Hematopoietic multipotent progenitor cell (in vitro differentiated cells): Measurements from ENCODE around the gene CMTM8. TPM values are rescaled to one million over a fixed set of nuclear protein-coding genes. Genes with fewer than 3 reads are reported as not detected.
A peak's percentile ranks its signal among the peaks of the same experiment; 100 is the strongest.

Source experiments
- DNase-seq, 3 donors: peaks; one replicate each; pipeline ENCODE4 v3.0.0-alpha.2; 2011 to 2015; ENCODE audit warnings: low read depth in 2 of 3, low spot score in 2 of 3
- total RNA-seq: library from RNA; depleted of rRNA; stranded (reverse); fragments of >200 nt; gene quantifications from one replicate; pipeline ENCODE4 v1.2.3, GENCODE V29; 2012

CMTM8 gene
- total RNA-seq, 1 donor: 2.2 TPM

DNA sequence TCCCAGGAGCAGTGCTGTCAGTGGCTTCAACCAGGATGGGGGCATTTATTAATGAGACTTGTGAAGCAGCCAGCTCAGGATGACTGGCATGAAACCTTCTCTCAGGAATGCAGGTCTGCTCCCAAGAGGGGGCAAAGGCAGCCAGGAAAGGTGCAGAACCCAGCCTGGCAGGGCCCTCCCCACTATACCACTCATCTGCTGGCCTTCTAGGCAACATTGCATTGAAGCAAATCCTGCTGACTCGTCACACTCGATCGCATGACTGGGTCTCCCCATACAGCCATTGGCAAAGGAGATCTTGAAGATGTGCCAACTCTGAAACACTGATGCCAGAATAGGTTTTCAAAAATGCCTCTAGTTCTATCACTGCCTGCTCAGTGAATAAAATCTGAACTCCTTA is 87.4 kb downstream of the CMTM8 start:
- DNase-seq: peak in 1 of 3 donors; percentile 20

- DNase-seq: no peak
These were observed 88.3 kb downstream of the CMTM8 start for GRCh38 chr3:32326795-32327194.

DNA sequence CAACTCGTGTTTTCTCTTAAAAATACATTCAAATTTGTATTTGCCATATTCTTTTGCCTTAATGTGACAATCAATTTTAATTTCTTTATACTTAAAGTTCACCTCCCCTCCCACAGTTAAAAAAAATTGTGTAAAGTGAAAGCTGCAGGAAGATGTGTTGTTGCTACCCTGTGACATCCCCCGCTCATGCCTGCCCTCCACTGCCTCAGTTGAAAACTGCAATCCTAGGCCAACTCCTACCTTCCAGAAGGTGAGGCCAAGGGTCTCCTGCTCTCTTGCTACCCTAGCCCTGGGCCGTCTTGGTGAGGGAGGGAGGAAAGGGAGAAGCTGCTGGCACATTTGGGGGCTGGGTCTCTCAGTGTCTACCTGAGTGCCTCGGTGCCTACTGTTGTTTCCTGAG is 96.2 kb downstream of the CMTM8 start:
- peak in 2 of 3 donors; percentile 37 to 65 for DNase-seq

- no peak for DNase-seq
These were observed 97.1 kb downstream of the CMTM8 start for GRCh38 chr3:32335365-32336112.

GRCh38 chr3:32336113-32336498 is 97.6 kb downstream of the CMTM8 start:
- no peak for DNase-seq

DNA sequence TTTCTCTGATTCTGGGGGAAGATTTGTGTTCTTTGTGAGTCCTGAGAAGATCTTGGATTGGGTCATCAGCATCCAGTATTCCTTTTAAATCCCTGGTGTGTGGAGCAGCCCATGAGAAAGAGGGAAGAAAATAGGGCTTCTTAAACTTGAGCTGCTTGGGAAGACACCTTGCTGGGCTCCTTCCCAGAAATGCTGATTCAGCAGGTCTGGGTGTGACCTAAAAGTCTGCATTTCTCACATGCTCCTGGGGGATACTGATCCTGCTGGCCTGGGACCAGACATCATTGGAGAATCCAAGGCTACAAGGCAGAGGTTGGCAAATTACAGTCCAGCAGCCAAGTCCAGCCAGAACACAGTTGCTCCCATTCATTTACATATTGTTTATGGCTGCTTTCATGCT is 99.0 kb downstream of the CMTM8 start:
- no peak for DNase-seq

DNA sequence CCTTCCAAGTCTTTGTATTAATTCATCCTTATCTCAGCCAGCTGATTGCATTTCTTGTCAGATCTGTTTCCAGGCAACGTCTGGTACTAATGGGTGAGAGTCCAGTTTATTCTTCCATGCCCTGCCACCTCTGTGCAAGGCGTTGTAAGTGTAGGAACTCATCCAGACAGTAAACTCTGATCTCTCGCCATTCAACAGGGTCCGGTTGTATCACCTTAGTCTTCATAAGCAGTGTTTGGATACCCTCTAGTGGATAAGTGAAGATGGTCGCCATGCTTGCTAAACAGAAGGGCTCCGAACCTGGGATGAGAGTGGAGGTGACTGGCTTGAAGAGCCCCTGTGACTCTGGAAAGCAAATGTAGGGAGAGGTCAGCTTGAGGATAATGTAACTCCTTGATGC is 101.6 kb downstream of the CMTM8 start:
- peak in 2 of 3 donors; percentile 49 to 79 for DNase-seq

- DNase-seq: peak in 1 of 3 donors; percentile 8
These were observed 102.3 kb downstream of the CMTM8 start for GRCh38 chr3:32340611-32341365.

DNA sequence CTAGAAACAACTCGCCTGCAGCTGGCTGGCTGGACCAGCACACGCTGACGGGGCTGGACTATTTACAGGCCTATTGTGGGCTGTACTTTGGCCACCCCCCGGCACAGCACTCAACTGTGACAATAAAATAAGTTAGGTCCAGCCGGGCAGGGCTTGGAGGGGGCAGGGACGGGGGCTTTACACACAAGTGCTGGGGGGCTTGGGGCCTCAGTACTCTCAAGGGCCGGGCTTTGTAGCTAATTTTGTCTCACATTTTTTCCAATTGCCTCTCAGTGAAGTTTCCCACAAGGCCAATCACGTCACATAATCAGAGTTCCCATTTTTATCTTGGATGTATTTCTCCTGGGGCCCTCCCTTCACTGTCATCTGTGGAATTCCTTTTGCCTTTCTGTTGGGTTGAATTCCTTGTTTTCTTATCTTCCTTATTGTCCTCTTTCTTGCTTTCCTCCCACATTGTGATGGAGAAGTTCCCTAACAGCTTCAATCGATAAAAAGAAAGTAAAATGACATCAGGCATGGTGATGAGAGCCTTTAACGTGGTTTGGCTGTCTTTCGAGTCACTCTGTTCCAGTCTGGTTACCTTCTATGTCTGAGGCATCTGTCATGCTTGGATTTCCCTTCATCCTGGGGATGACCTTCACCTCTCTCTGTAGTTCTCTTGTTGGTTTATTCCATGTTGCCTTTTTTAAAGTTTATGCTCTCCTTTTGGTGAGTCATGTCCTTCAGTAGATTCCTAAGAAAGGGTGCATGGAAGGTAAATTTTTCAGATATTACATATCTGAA is 109.1 kb downstream of the CMTM8 start:
- no peak for DNase-seq

- DNase-seq: no peak
These were observed 110.7 kb downstream of the CMTM8 start for GRCh38 chr3:32349184-32349583.

DNA sequence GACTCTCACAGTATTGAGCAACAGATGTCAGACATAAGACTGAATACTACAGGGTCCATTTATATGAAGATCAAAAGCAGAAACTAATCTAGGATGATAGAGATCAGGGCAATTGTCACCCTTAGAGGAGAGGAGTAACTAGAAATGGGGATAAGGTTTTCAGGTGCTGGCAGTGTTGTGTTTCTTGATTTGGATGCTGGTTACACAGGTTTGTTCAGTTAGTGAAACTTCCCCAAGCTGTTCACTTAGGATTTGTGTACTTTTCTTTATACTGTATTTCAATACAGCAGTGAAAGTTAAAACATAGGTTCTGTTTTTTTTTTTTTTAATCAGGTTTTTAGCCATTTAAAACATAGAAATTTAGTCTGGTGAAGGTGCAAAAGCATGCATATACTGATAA is 114.1 kb downstream of the CMTM8 start:
- no peak for DNase-seq

DNA sequence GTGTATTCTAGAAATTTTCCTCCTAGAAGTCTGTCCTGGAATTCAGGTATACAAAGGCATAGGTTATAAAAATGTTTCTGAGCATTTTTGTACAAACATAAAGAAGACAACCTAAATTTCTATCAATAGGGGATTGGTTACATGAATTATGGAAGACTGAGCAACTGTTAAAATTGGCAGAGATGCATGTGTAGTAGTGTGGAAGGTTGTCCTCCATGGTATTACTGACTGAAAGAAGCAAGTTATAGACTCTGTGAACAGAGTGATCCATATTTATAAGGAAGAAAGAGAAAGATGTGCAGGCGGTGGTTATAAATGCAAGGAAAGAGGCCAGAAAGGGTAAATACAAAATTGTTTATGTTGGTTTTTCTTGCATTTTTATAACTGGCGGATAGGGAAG is 114.9 kb downstream of the CMTM8 start:
- DNase-seq: no peak

DNA sequence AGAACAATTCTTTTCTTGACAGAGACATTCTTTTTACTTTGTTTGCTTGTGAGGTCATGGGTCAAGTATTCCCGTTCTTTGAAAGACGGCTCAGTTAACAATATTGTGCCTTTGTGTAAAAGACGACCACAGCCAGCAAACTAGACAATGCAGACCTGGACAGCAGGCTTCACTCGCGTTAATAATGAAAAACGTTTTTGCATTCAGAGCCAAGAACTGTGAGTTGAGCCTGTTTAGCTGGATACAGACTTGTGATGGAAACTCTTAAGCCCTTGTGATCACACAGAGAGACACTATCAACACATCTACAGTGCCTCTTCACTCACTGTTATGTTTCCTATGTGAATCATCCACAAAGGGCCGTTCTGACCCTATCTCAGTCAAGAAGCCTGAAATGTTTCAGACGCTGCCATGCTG is 115.9 kb downstream of the CMTM8 start:
- DNase-seq: no peak

DNA sequence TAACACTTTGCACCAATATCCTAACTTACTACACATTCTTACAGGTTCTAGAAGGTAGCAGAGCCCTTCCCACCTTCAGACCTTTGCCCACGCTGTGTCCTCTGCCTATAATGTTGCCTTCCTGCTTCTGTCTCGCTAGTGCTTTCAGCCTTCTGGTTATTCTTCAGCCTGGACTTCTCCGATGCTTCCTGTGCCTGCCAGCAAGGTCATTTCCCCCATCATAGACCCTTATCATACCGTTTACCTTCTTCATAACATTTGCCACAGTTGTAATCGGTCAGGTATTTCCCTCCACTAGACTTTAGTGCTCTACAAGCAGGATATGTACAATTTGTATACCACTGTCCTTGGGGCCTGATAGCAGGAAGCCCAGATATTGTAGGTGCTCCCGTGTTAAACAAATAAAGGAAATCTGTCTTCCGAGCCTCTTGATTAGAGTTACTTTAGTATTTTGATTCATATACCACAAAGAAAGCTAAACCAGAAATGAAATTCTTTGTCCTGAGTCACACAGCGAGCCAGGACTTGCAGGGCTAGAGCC is 117.3 kb downstream of the CMTM8 start:
- DNase-seq: no peak

DNA sequence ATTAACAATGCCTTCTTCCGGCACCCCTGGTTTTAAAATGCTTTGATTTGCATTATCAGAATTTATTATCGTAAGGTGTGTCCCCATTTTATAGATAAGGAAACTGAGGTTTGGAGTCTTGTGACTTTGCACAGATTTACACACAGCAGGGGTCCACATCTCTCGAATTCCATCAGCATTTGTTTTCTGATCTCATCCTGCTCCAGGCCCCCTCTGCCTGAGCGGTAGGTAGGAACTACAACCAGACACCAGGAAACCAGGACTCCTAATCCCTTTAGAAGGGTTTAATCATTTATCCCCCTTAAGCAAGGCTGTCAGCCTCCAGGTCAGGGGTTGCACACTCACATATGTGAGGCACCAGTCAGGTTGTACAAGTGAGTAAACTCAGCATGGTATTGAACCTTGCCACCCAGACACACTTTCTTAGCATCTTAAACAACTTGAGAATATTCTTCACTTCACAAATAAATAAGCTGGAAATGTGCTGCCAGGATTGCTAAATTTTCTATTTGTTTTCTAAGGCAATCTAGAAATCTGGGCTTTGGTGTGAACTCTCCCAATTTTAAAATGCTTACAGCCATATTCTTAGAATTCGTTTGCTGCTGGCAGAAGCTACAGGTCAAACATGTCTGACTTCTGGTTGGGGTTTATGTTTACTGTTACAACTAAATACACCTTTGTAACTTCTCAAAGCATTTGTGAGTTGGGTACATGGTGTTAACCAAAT is 121.4 kb downstream of the CMTM8 start:
- DNase-seq: no peak

GRCh38 chr3:32360493-32360827 is 122.0 kb downstream of the CMTM8 start:
- no peak for DNase-seq

- no peak for DNase-seq
These were observed 128.3 kb downstream of the CMTM8 start for GRCh38 chr3:32366638-32367397.

- no peak for DNase-seq
These were observed 129.0 kb downstream of the CMTM8 start for GRCh38 chr3:32367442-32367841.

GRCh38 chr3:32371461-32372212 is 133.2 kb downstream of the CMTM8 start:
- DNase-seq: peak in 1 of 3 donors; percentile 32
